IMR-90 (cell line): ENCODE data around the gene RERE. TPM values are rescaled to one million over a fixed set of nuclear protein-coding genes. Genes with fewer than 3 reads are reported as not detected.

ENCODE experiments used
- ATAC-seq: fragments of 200-7000 bp; cut with Tn5 transposase; 2 replicates; pipeline ENCODE4 v1.9.1; 2020; ENCODE audit warnings: low read depth, mild to moderate bottlenecking, moderate library complexity
- BruUV-seq: library from RNA; stranded (reverse); fragments of 400-500 nt; replicated peaks from 2 replicates; lab custom pipeline; 2021; lab: Mats Ljungman, UMichigan
- CTCF ChIA-PET: fragments of 300-600 bp; formaldehyde crosslinking; extraction: SDS; loops from one replicate; lab custom pipeline; 2021; ENCODE audit warnings: antibody characterized with exemption; lab: Yijun Ruan, JAX
- POLR2A ChIA-PET: fragments of 300-600 bp; sonication (Branson Sonifier 250); formaldehyde crosslinking; loops from one replicate; lab custom pipeline; 2022; ENCODE audit warnings: antibody characterized with exemption; ENCODE audit not compliant: unreplicated experiment; lab: Charles Lee
- DNase-seq: peaks from one replicate; pipeline ENCODE4 v3.0.0; 2013
- H2AFZ ChIP-seq: replicated peaks from 2 replicates; pipeline ENCODE3; 2013; ENCODE audit warnings: low read length, mild to moderate bottlenecking; ENCODE audit not compliant: poor library complexity
- H2AK5ac ChIP-seq: 2 replicates; pipeline ENCODE4 v1.6.1; 2013; ENCODE audit warnings: low read depth, low read length, inconsistent platforms
- H2AK9ac ChIP-seq: replicated peaks from 2 replicates; pipeline ENCODE3; 2013; ENCODE audit warnings: mild to moderate bottlenecking, low read depth, low read length, moderate library complexity; ENCODE audit not compliant: poor library complexity
- H2BK120ac ChIP-seq: 2 replicates; pipeline ENCODE4 v1.6.1; 2013; ENCODE audit warnings: low read depth, low read length, inconsistent platforms
- H2BK15ac ChIP-seq: 3 replicates; pipeline ENCODE4 v1.6.1; 2013; ENCODE audit warnings: low read depth, low read length, inconsistent platforms
- H2BK20ac ChIP-seq: 2 replicates; pipeline ENCODE4 v1.6.1; 2013; ENCODE audit warnings: low read depth, mild to moderate bottlenecking, inconsistent platforms, low read length, moderate library complexity
- H2BK5ac ChIP-seq: 2 replicates; pipeline ENCODE4 v1.6.1; 2013; ENCODE audit warnings: mild to moderate bottlenecking, low read depth, low read length, inconsistent platforms; ENCODE audit not compliant: poor library complexity, severe bottlenecking
- H3K14ac ChIP-seq: replicated peaks from 2 replicates; pipeline ENCODE4 v1.6.1; 2013; ENCODE audit warnings: low read depth, low read length, inconsistent platforms
- H3K18ac ChIP-seq: 2 replicates; pipeline ENCODE4 v1.6.1; 2013; ENCODE audit warnings: low read depth, low read length, control low read depth
- H3K23ac ChIP-seq: 2 replicates; pipeline ENCODE4 v1.6.1; 2013; ENCODE audit warnings: low read depth, low read length, inconsistent platforms
- H3K27ac ChIP-seq: 2 replicates; pipeline ENCODE4 v1.5.1; 2013; ENCODE audit warnings: mild to moderate bottlenecking, control low read depth, low read length; ENCODE audit not compliant: insufficient read depth
- H3K27me3 ChIP-seq: 2 replicates; pipeline ENCODE4 v1.6.1; 2013; ENCODE audit warnings: low read length; ENCODE audit not compliant: control insufficient read depth, insufficient read depth
- H3K36me3 ChIP-seq: 2 replicates; pipeline ENCODE4 v1.6.1; 2013; ENCODE audit warnings: low read length, mixed read lengths; ENCODE audit not compliant: control insufficient read depth, insufficient read depth
- H3K4ac ChIP-seq: 2 replicates; pipeline ENCODE4 v1.6.1; 2013; ENCODE audit warnings: low read depth, low read length, inconsistent platforms
- H3K4me1 ChIP-seq: 2 replicates; pipeline ENCODE4 v1.6.1; 2013; ENCODE audit warnings: low read length, mixed read lengths; ENCODE audit not compliant: control insufficient read depth, insufficient read depth
- H3K4me2 ChIP-seq: 2 replicates; pipeline ENCODE4 v1.6.1; 2013; ENCODE audit warnings: low read depth, mild to moderate bottlenecking, control low read depth, low read length, moderate library complexity
- H3K4me3 ChIP-seq: 2 replicates; pipeline ENCODE4 v1.5.1; 2013; ENCODE audit warnings: low read depth, mild to moderate bottlenecking, control low read depth, low read length, moderate library complexity; ENCODE audit not compliant: insufficient read depth
- H3K56ac ChIP-seq: 2 replicates; pipeline ENCODE4 v1.6.1; 2013; ENCODE audit warnings: low read length, inconsistent platforms; ENCODE audit not compliant: insufficient read depth; ENCODE audit errors: extremely low read depth
- H3K79me1 ChIP-seq, 2 experiments: 2 replicates each; pipeline ENCODE4 v1.6.1; 2013; ENCODE audit warnings: low read length in 2 of 2, inconsistent platforms in 1 of 2, low read depth in 1 of 2
- H3K9ac ChIP-seq: 2 replicates; pipeline ENCODE4 v1.6.1; 2013; ENCODE audit warnings: low read depth, low read length, control low read depth
- H3K9me1 ChIP-seq: 2 replicates; pipeline ENCODE4 v1.6.1; 2013; ENCODE audit warnings: low read length, inconsistent platforms; ENCODE audit not compliant: insufficient read depth
- H3K9me3 ChIP-seq: 2 replicates; pipeline ENCODE4 v1.6.1; 2013; ENCODE audit warnings: low read length; ENCODE audit not compliant: control insufficient read depth, insufficient read depth
- H4K20me1 ChIP-seq: 2 replicates; pipeline ENCODE4 v1.6.1; 2013; ENCODE audit warnings: low read length, inconsistent platforms; ENCODE audit not compliant: insufficient read depth
- H4K5ac ChIP-seq: 2 replicates; pipeline ENCODE4 v1.6.1; 2013; ENCODE audit warnings: mild to moderate bottlenecking, low read depth, low read length, control low read depth
- H4K8ac ChIP-seq, 2 experiments: 2 replicates each; pipeline ENCODE4 v1.6.1; 2013; ENCODE audit warnings: low read depth in 2 of 2, low read length in 2 of 2, control low read depth in 1 of 2, inconsistent platforms in 1 of 2
- H4K91ac ChIP-seq: 2 replicates; pipeline ENCODE4 v1.6.1; 2013; ENCODE audit warnings: low read depth, low read length, inconsistent platforms; ENCODE audit not compliant: insufficient read depth
- CEBPB ChIP-seq: IDR thresholded peaks from 2 replicates; pipeline ENCODE4 v1.6.1; 2012; ENCODE audit warnings: low read depth, low read length, improper control_type of control experiment
- CHD1 ChIP-seq: IDR thresholded peaks from 2 replicates; pipeline ENCODE4 v1.6.1; 2012; ENCODE audit warnings: low read depth, low read length, improper control_type of control experiment
- CTCF ChIP-seq: conservative IDR thresholded peaks from 2 replicates; pipeline ENCODE4 v1.5.1; 2012; ENCODE audit warnings: mild to moderate bottlenecking, low read depth, low read length, improper control_type of control experiment
- FOS ChIP-seq: fragments of 150-350 bp; IDR thresholded peaks from 2 replicates; pipeline ENCODE4 v1.6.1; 2016; ENCODE audit warnings: low read depth, low read length
- MAFK ChIP-seq: IDR thresholded peaks from 2 replicates; pipeline ENCODE4 v1.6.1; 2012; ENCODE audit warnings: low read depth, low read length, improper control_type of control experiment
- MAZ ChIP-seq: IDR thresholded peaks from 2 replicates; pipeline ENCODE4 v1.6.1; 2012; ENCODE audit warnings: low read depth, mild to moderate bottlenecking, low read length, improper control_type of control experiment, moderate library complexity, borderline replicate concordance
- NFE2L2 ChIP-seq: fragments of 150-350 bp; IDR thresholded peaks from 2 replicates; pipeline ENCODE4 v1.6.1; 2016; ENCODE audit warnings: low read depth, mild to moderate bottlenecking, low read length
- POLR2A ChIP-seq: IDR thresholded peaks from 2 replicates; pipeline ENCODE4 v1.6.1; 2012; ENCODE audit warnings: mild to moderate bottlenecking, low read depth, low read length
- RAD21 ChIP-seq: IDR thresholded peaks from 2 replicates; pipeline ENCODE4 v1.6.1; 2012; ENCODE audit warnings: low read length, improper control_type of control experiment
- RCOR1 ChIP-seq: IDR thresholded peaks from 2 replicates; pipeline ENCODE4 v1.6.1; 2012; ENCODE audit warnings: mild to moderate bottlenecking, low read length, improper control_type of control experiment; ENCODE audit not compliant: insufficient replicate concordance
- RFX5 ChIP-seq: IDR thresholded peaks from 2 replicates; pipeline ENCODE4 v1.8.0; 2012; ENCODE audit warnings: low read depth, mild to moderate bottlenecking, low read length, moderate library complexity
- SMC3 ChIP-seq: fragments of 150-350 bp; IDR thresholded peaks from 2 replicates; pipeline ENCODE4 v1.6.1; 2016; ENCODE audit warnings: low read depth, mild to moderate bottlenecking, antibody characterized with exemption, low read length, moderate library complexity
- USF2 ChIP-seq: fragments of 150-350 bp; IDR thresholded peaks from 2 replicates; pipeline ENCODE4 v1.6.1; 2017; ENCODE audit warnings: mild to moderate bottlenecking, antibody characterized with exemption, low read length, low read depth
- dilution Hi-C: fragments of 300-500 bp; cut with HindIII; formaldehyde crosslinking; loops from one replicate; pipeline ENCODE4 v1.14.3; 2018; ENCODE audit warnings: low sequenced_read_pairs; ENCODE audit not compliant: unreplicated experiment
- in situ Hi-C: fragments of 300-500 bp; cut with MboI; formaldehyde crosslinking; loops from 3 replicates; pipeline ENCODE4 v1.14.3; 2019; ENCODE audit warnings: low sequenced_read_pairs, inconsistent platforms, mixed read lengths
- intact Hi-C: fragments of 100-400 bp; cut with micrococcal nuclease; formaldehyde crosslinking; loops from 2 replicates; pipeline ENCODE4 v1.10.0; 2022
- polyA plus RNA-seq, 3 experiments: library from polyadenylated mRNA; depleted of rRNA; stranded (reverse); fragments of >200 nt; gene quantifications; 2 replicates each; pipeline ENCODE4 v1.2.3, GENCODE V29; 2012; ENCODE audit warnings: low replicate concordance in 1 of 3
- total RNA-seq: library from RNA; depleted of rRNA; stranded (reverse); fragments of >200 nt; gene quantifications from 2 replicates; pipeline ENCODE4 v1.2.3, GENCODE V29; 2012
- TF ChIP-seq, protein P1 (sequence below): fragments of 150-350 bp; IDR thresholded peaks from 2 replicates; pipeline ENCODE4 v1.6.1; 2016; ENCODE audit warnings: low read depth, mild to moderate bottlenecking, low read length, moderate library complexity, borderline replicate concordance

RERE gene
- total and polyA plus RNA-seq, 2 of the 4 experiments (the other 2 are of a cell fraction), result 11.5 to 25.1 TPM

- Histone ChIP-seq H4K91ac (no peak overlapping the region), H3K4me2 (no peak overlapping the region), H3K4me3 (no peak overlapping the region), H3K18ac (no peak overlapping the region), H2BK120ac (no peak overlapping the region), H3K9me1 (0 out of 2 replicates have a peak, but pooled peaks cover 3% of the 10 kb centered on the region), H2AFZ (no peak overlapping the region), H3K14ac (no peak overlapping the region), H3K27ac (no peak overlapping the region), H3K4ac (no peak overlapping the region), H3K23ac (no peak overlapping the region), H4K20me1 (no peaks in the 10 kb centered on the region; the same call in none of the 2 replicates), H3K9me3 (no peaks in the 10 kb centered on the region), H2AK9ac (no peak overlapping the region), H2BK15ac (no peak overlapping the region), H3K9ac (no peak overlapping the region), H2AK5ac (no peak overlapping the region), H3K79me1 (peaks cover 16 to 21% of the 10 kb centered on the region in 2 experiments; a peak in 3 of 4 replicates), H3K56ac (no peak overlapping the region), H2BK20ac (no peak overlapping the region), H4K8ac (no peak overlapping the region), H2BK5ac (no peak overlapping the region), H3K27me3 (no peaks in the 10 kb centered on the region), H4K5ac (no peak overlapping the region), H3K4me1 (no peaks in the 10 kb centered on the region), H3K36me3 (no peaks in the 10 kb centered on the region)
- intact Hi-C loops (loop anchor here (5.0 kb wide), 1 partner anchor 39 kb away; the partner anchor contains the start of gene RERE), dilution Hi-C loops (no loop called here), in situ Hi-C loops (no loop called here)
- ChIA-PET POLR2A (no interaction called here), CTCF (no interaction called here)
- no peak for ATAC-seq
- TF ChIP-seq CTCF (no peak), RCOR1 (no peak), NFE2L2 (no peak), MAZ (no peak), POLR2A (no peak), MAFK (no peak), CHD1 (no peak), RFX5 (no peak), FOS (no peak), CEBPB (no peak), USF2 (no peak), RAD21 (no peak), SMC3 (no peak)
- TF ChIP-seq, protein P1, sequence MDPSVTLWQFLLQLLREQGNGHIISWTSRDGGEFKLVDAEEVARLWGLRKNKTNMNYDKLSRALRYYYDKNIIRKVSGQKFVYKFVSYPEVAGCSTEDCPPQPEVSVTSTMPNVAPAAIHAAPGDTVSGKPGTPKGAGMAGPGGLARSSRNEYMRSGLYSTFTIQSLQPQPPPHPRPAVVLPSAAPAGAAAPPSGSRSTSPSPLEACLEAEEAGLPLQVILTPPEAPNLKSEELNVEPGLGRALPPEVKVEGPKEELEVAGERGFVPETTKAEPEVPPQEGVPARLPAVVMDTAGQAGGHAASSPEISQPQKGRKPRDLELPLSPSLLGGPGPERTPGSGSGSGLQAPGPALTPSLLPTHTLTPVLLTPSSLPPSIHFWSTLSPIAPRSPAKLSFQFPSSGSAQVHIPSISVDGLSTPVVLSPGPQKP, result no peak
- DNase-seq, result peak; percentile 24
- BruUV-seq, result no TSS peak
Measured at GRCh38 chr1:8777867-8778266, 39.6 kb downstream of the RERE start.
